ENCODE data around the gene NUP93.

Gene NUP93

GRCh38 chr16:56824804-56825203 is 94.9 kb downstream of the NUP93 start:
- DNase-seq: no peak

- no peak for DNase-seq
Measured at GRCh38 chr16:56825826-56826225, 95.9 kb downstream of the NUP93 start.

- DNase-seq: no peak
Measured at GRCh38 chr16:56828647-56829046, 98.7 kb downstream of the NUP93 start.

- DNase-seq: no peak
Measured at GRCh38 chr16:56830669-56831068, 100.7 kb downstream of the NUP93 start.

- no peak for DNase-seq
Measured at GRCh38 chr16:56832768-56833167, 102.8 kb downstream of the NUP93 start.

- DNase-seq: no peak
Measured at GRCh38 chr16:56833243-56833970, 103.5 kb downstream of the NUP93 start.

- DNase-seq: no peak
Measured at GRCh38 chr16:56835320-56835719, 105.4 kb downstream of the NUP93 start.

- DNase-seq: no peak
Measured at GRCh38 chr16:56836410-56837230, 106.7 kb downstream of the NUP93 start.

GRCh38 chr16:56838622-56839337 is 108.9 kb downstream of the NUP93 start:
- DNase-seq: no peak

GRCh38 chr16:56841233-56841632 is 111.3 kb downstream of the NUP93 start:
- DNase-seq: no peak

GRCh38 chr16:56841659-56842058 is 111.7 kb downstream of the NUP93 start:
- no peak for DNase-seq

GRCh38 chr16:56842133-56842532 is 112.2 kb downstream of the NUP93 start:
- DNase-seq: no peak

- DNase-seq: no peak
Measured at GRCh38 chr16:56844056-56844455, 114.1 kb downstream of the NUP93 start.

- no peak for DNase-seq
Measured at GRCh38 chr16:56847173-56847910, 117.4 kb downstream of the NUP93 start.

GRCh38 chr16:56848029-56848936 is 118.4 kb downstream of the NUP93 start:
- DNase-seq: no peak

GRCh38 chr16:56848955-56849689 is 119.2 kb downstream of the NUP93 start:
- peak; percentile 70 for DNase-seq

- no peak for DNase-seq
Measured at GRCh38 chr16:56849690-56850680, 120.1 kb downstream of the NUP93 start.

- no peak for DNase-seq
Measured at GRCh38 chr16:56851671-56852400, 121.9 kb downstream of the NUP93 start.

- no peak for DNase-seq
Measured at GRCh38 chr16:56852401-56852730, 122.4 kb downstream of the NUP93 start.

Data from DMS 273 treated with DMSO at 0.1 percent for 48 hours (cell line).